Fibroblast of pulmonary artery (primary cell): ENCODE data around the gene TRIM28.

Source experiments
- DNase-seq: peaks from one replicate; pipeline ENCODE4 v3.0.0-alpha.2; 2010; ENCODE audit warnings: low read depth
- H3K4me3 ChIP-seq: replicated peaks from 2 replicates; pipeline ENCODE4 v1.5.1; 2011; ENCODE audit warnings: low read depth, mild to moderate bottlenecking, control low read depth, low read length, moderate library complexity
- CTCF ChIP-seq: IDR thresholded peaks from 2 replicates; pipeline ENCODE4 v1.5.1; 2011; ENCODE audit warnings: mild to moderate bottlenecking, control low read depth, low read length, inconsistent platforms; ENCODE audit errors: missing control alignments

TRIM28 gene

GRCh38 chr19:58568453-58569130, 24.7 kb downstream of the TRIM28 start:
- TF ChIP-seq CTCF, result no peak
- no peak for DNase-seq
- H3K4me3 ChIP-seq, result no peak overlapping the region

- TF ChIP-seq CTCF, result no peak
- H3K4me3 ChIP-seq, result no peak overlapping the region
- no peak for DNase-seq
Observed at GRCh38 chr19:58569191-58569942, 25.5 kb downstream of the TRIM28 start.

GRCh38 chr19:58569943-58570670, 26.2 kb downstream of the TRIM28 start:
- no peak for DNase-seq
- TF ChIP-seq CTCF, result no peak
- H3K4me3 ChIP-seq, result no peak overlapping the region

- H3K4me3 ChIP-seq, result no peak overlapping the region
- TF ChIP-seq CTCF, result no peak
- no peak for DNase-seq
Observed at GRCh38 chr19:58570770-58571574, 27.1 kb downstream of the TRIM28 start.

- H3K4me3 ChIP-seq, result no peak overlapping the region
- no peak for DNase-seq
- no peak for TF ChIP-seq CTCF
Observed at GRCh38 chr19:58571575-58571947, 27.7 kb downstream of the TRIM28 start.

GRCh38 chr19:58572026-58572817, 28.4 kb downstream of the TRIM28 start:
- TF ChIP-seq CTCF, result no peak
- peak overlapping the region; percentile 90 for H3K4me3 ChIP-seq
- no peak for DNase-seq
